Neural progenitor cell (in vitro differentiated cells): Measurements from ENCODE around the gene SUGCT. TPM values are rescaled to one million over a fixed set of nuclear protein-coding genes. Genes with fewer than 3 reads are reported as not detected.

ENCODE experiments used
- DNase-seq: peaks from one replicate; pipeline ENCODE4 v3.0.0-alpha.2; 2016; ENCODE audit warnings: low spot score
- H2AFZ ChIP-seq: fragments of 200-600 bp; sonication (generic); replicated peaks from 2 replicates; pipeline ENCODE4 v1.6.1; 2016; ENCODE audit warnings: antibody characterized with exemption
- H3F3A ChIP-seq: fragments of 200-600 bp; sonication (generic); 2 replicates; pipeline ENCODE4 v1.6.1; 2016; ENCODE audit warnings: antibody characterized with exemption, low read depth
- H3K27ac ChIP-seq: fragments of 200-600 bp; sonication (generic); 2 replicates; pipeline ENCODE4 v1.5.1; 2016; ENCODE audit warnings: mild to moderate bottlenecking
- H3K27me3 ChIP-seq: fragments of 200-600 bp; sonication (generic); 2 replicates; pipeline ENCODE4 v1.6.1; 2016; ENCODE audit warnings: mild to moderate bottlenecking, moderate library complexity
- H3K36me3 ChIP-seq: fragments of 200-600 bp; sonication (generic); 2 replicates; pipeline ENCODE4 v1.5.1; 2016
- H3K4me1 ChIP-seq: fragments of 200-600 bp; sonication (generic); 2 replicates; pipeline ENCODE4 v1.6.1; 2016; ENCODE audit warnings: mixed run types
- H3K4me2 ChIP-seq: fragments of 200-600 bp; sonication (generic); 2 replicates; pipeline ENCODE4 v1.6.1; 2016
- H3K4me3 ChIP-seq: fragments of 200-600 bp; sonication (generic); 2 replicates; pipeline ENCODE4 v1.5.1; 2016
- H3K79me2 ChIP-seq: fragments of 200-600 bp; sonication (generic); 2 replicates; pipeline ENCODE4 v1.6.1; 2016; ENCODE audit warnings: low read depth
- H3K9ac ChIP-seq: fragments of 200-600 bp; sonication (generic); 2 replicates; pipeline ENCODE4 v1.6.1; 2016
- H3K9me3 ChIP-seq: fragments of 200-600 bp; sonication (generic); 2 replicates; pipeline ENCODE4 v1.5.1; 2016; ENCODE audit warnings: low read depth
- H4K20me1 ChIP-seq: fragments of 200-600 bp; sonication (generic); 2 replicates; pipeline ENCODE4 v1.6.1; 2016; ENCODE audit warnings: low read depth
- H3K27ac Mint-ChIP-seq: 3 replicates; pipeline ENCODE4 v1.8.0; 2021; ENCODE audit warnings: mixed read lengths
- H3K27me3 Mint-ChIP-seq: 2 replicates; pipeline ENCODE4 v1.8.0; 2022; ENCODE audit warnings: low read depth, mild to moderate bottlenecking, inconsistent platforms, moderate library complexity, mixed read lengths; ENCODE audit not compliant: insufficient read depth
- H3K36me3 Mint-ChIP-seq: 3 replicates; pipeline ENCODE4 v1.8.0; 2021; ENCODE audit warnings: mixed read lengths
- H3K4me1 Mint-ChIP-seq: 3 replicates; pipeline ENCODE4 v1.8.0; 2021; ENCODE audit warnings: mixed read lengths
- H3K4me3 Mint-ChIP-seq: 3 replicates; pipeline ENCODE4 v1.8.0; 2021; ENCODE audit warnings: mild to moderate bottlenecking, moderate library complexity, mixed read lengths
- H3K9me3 Mint-ChIP-seq: 3 replicates; pipeline ENCODE4 v1.8.0; 2020; ENCODE audit warnings: mixed read lengths
- EZH2 ChIP-seq: fragments of 200-600 bp; sonication (generic); IDR thresholded peaks from 2 replicates; pipeline ENCODE4 v1.6.1; 2017; ENCODE audit warnings: antibody characterized with exemption, mild to moderate bottlenecking, moderate library complexity
- EZH2phosphoT487 ChIP-seq: fragments of 200-600 bp; sonication (generic); IDR thresholded peaks from 2 replicates; pipeline ENCODE4 v1.6.1; 2017; ENCODE audit warnings: antibody characterized with exemption
- total RNA-seq: library from RNA; depleted of rRNA; stranded (reverse); fragments of >200 nt; gene quantifications from 2 replicates; pipeline ENCODE4 v1.2.3, GENCODE V29; 2015; ENCODE audit warnings: low replicate concordance
- TF ChIP-seq, protein P1 (sequence below): fragments of 200-600 bp; sonication (generic); IDR thresholded peaks from 2 replicates; pipeline ENCODE4 v1.5.1; 2017; ENCODE audit warnings: antibody characterized with exemption, mild to moderate bottlenecking

SUGCT gene
- total RNA-seq, 1 donor from 2014 or later, result 10.1 TPM

DNA sequence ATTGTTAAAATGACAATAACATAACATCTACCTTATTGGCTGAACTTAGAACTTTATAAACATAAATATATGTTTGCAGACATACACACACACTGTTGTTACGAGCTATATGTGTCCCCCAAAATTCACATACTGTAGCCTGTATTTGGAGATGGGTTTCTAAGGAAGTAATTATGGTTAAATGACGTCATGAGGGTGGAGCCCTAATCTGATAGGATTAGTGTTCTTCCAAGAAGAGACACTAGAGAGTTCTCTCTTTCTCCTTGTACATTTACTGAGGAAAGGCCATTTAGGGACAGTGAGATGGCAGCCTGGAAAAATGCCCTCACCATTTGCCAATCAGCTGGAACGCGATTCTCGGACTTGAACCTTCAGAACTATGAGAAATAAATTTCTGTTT lies 211.7 kb downstream of the SUGCT start:
- Mint-ChIP-seq H3K9me3 (no peaks in the 10 kb centered on the region), H3K4me1 (peaks cover under 1% of the 10 kb centered on the region), H3K4me3 (no peak overlapping the region), H3K27me3 (no peaks in the 10 kb centered on the region), H3K36me3 (no peaks in the 10 kb centered on the region), H3K27ac (no peak overlapping the region)
- Histone ChIP-seq H3F3A (no peaks in the 10 kb centered on the region), H3K9me3 (no peaks in the 10 kb centered on the region), H3K36me3 (no peaks in the 10 kb centered on the region), H3K4me1 (no peaks in the 10 kb centered on the region), H4K20me1 (no peaks in the 10 kb centered on the region), H3K9ac (no peak overlapping the region), H3K4me3 (no peak overlapping the region), H3K27me3 (no peaks in the 10 kb centered on the region), H3K4me2 (no peak overlapping the region), H3K79me2 (no peaks in the 10 kb centered on the region), H3K27ac (no peak overlapping the region), H2AFZ (no peak overlapping the region)
- no peak for DNase-seq
- no peak for TF ChIP-seq EZH2phosphoT487
- TF ChIP-seq, protein P1, sequence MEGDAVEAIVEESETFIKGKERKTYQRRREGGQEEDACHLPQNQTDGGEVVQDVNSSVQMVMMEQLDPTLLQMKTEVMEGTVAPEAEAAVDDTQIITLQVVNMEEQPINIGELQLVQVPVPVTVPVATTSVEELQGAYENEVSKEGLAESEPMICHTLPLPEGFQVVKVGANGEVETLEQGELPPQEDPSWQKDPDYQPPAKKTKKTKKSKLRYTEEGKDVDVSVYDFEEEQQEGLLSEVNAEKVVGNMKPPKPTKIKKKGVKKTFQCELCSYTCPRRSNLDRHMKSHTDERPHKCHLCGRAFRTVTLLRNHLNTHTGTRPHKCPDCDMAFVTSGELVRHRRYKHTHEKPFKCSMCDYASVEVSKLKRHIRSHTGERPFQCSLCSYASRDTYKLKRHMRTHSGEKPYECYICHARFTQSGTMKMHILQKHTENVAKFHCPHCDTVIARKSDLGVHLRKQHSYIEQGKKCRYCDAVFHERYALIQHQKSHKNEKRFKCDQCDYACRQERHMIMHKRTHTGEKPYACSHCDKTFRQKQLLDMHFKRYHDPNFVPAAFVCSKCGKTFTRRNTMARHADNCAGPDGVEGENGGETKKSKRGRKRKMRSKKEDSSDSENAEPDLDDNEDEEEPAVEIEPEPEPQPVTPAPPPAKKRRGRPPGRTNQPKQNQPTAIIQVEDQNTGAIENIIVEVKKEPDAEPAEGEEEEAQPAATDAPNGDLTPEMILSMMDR, result no peak
- no peak for TF ChIP-seq EZH2

DNA sequence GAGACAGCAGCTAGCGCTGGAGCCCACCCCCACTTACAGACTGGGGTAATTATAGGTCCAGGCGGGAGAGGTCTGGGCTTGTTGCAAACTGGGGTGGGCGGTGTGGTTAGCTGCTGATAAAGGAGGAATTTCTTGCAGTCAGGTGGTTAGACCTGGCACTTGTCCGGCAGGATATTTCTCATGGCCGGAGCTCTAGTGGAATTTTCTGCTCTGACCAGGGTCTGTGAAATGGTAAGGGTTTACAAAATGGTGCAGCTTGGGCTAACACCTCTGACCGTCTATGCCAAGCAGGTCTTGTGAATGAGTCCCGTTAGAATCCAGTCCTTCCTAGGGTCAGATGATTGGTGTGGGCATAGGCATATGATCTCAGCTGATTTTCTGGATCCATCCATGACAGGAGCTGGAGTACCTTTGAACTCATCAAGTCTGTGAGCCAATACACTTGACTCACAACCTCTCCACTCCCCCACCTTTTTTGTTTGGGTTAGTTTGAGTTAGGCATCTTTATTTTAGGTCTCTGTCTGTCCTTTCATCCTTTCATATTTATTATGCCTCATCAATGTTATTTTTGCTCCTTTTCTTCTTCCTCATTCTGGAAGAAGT lies 213.4 kb downstream of the SUGCT start:
- Mint-ChIP-seq H3K27me3 (no peaks in the 10 kb centered on the region), H3K4me1 (no peaks in the 10 kb centered on the region), H3K9me3 (no peaks in the 10 kb centered on the region), H3K27ac (peak overlapping the region; percentile 12), H3K36me3 (no peaks in the 10 kb centered on the region), H3K4me3 (no peak overlapping the region)
- no peak overlapping the region for H3K4me3 ChIP-seq
- H2AFZ ChIP-seq, result no peak overlapping the region
- H3K4me2 ChIP-seq, result no peak overlapping the region
- H3K27me3 ChIP-seq, result no peaks in the 10 kb centered on the region
- no peaks in the 10 kb centered on the region for H4K20me1 ChIP-seq
- H3K9ac ChIP-seq, result no peak overlapping the region
- H3F3A ChIP-seq, result no peaks in the 10 kb centered on the region
- H3K79me2 ChIP-seq, result no peaks in the 10 kb centered on the region
- no peak for TF ChIP-seq EZH2phosphoT487
- TF ChIP-seq, protein P1, result no peak
- no peak for TF ChIP-seq EZH2
- DNase-seq, result no peak
- H3K4me1 ChIP-seq, result no peaks in the 10 kb centered on the region
- H3K36me3 ChIP-seq, result no peaks in the 10 kb centered on the region
- H3K9me3 ChIP-seq, result no peaks in the 10 kb centered on the region
- no peak overlapping the region for H3K27ac ChIP-seq

DNA sequence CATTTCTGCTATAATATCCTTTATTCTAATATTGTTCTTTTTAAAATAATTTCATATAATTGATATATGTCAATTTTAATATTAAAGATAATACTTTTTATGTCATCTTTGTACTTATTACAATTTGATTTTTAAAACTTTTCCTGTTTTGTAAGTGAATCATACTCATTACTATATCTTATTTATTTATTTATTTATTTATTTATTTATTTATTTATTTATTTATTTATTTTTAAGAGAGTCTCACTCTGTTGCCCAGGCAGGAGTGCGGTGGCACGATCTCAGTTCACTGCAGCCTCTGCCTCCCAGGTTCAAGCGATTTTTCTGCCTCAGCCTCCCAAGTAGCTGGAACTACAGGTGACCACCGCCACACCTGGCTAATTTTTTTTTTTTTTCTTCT lies 215.3 kb downstream of the SUGCT start:
- no peak overlapping the region for H3K4me2 ChIP-seq
- H3K4me1 ChIP-seq, result no peaks in the 10 kb centered on the region
- Mint-ChIP-seq H3K4me1 (no peaks in the 10 kb centered on the region), H3K36me3 (no peaks in the 10 kb centered on the region), H3K27me3 (peaks cover 2% of the 10 kb centered on the region), H3K27ac (no peak overlapping the region), H3K4me3 (no peak overlapping the region), H3K9me3 (no peaks in the 10 kb centered on the region)
- no peaks in the 10 kb centered on the region for H4K20me1 ChIP-seq
- H3F3A ChIP-seq, result no peaks in the 10 kb centered on the region
- TF ChIP-seq, protein P1, result no peak
- TF ChIP-seq EZH2 (no peak), EZH2phosphoT487 (no peak)
- DNase-seq, result no peak
- no peak overlapping the region for H3K27ac ChIP-seq
- H2AFZ ChIP-seq, result no peak overlapping the region
- H3K27me3 ChIP-seq, result no peaks in the 10 kb centered on the region
- no peaks in the 10 kb centered on the region for H3K79me2 ChIP-seq
- no peaks in the 10 kb centered on the region for H3K9me3 ChIP-seq
- H3K36me3 ChIP-seq, result no peaks in the 10 kb centered on the region
- no peak overlapping the region for H3K4me3 ChIP-seq
- no peak overlapping the region for H3K9ac ChIP-seq
